Prostate gland (tissue), 2 donors: Measurements from ENCODE around the gene GNG2. TPM values are rescaled to one million over a fixed set of nuclear protein-coding genes. Genes with fewer than 3 reads are reported as not detected.

Experiments
- DNase-seq: peaks from one replicate; pipeline ENCODE4 v3.0.0-alpha.2; 2019; ENCODE audit warnings: low spot score
- H3K27ac ChIP-seq, 2 donors: fragments of 200-600 bp; sonication (generic); 2 replicates each; pipeline ENCODE4 v1.5.1; 2017 to 2019
- H3K27me3 ChIP-seq: fragments of 200-600 bp; sonication (generic); replicated peaks from 2 replicates; pipeline ENCODE4 v1.5.1; 2019; ENCODE audit not compliant: insufficient read depth
- H3K36me3 ChIP-seq, 2 donors: fragments of 200-600 bp; sonication (generic); 1 replicate in 1 of 2; 2 replicates in 1 of 2; pipeline versions ENCODE4 v1.5.1 to v1.8.1; 2017 to 2019
- H3K4me1 ChIP-seq: fragments of 200-600 bp; sonication (generic); replicated peaks from 2 replicates; pipeline ENCODE4 v1.5.1; 2019
- H3K4me3 ChIP-seq, 2 donors: fragments of 200-600 bp; sonication (generic); 2 replicates each; pipeline ENCODE4 v1.5.1; 2017 to 2019
- H3K9me3 ChIP-seq: fragments of 200-600 bp; sonication (generic); 2 replicates; pipeline ENCODE4 v1.5.1; 2017
- CTCF ChIP-seq, 4 experiments: fragments of 200-600 bp in 2 of 4; fragments of 450-650 bp in 2 of 4; sonication (generic) in 2 of 4; IDR thresholded peaks; 1 replicate in 3 of 4; 2 replicates in 1 of 4; pipeline ENCODE4 v1.5.1; 2016 to 2019; ENCODE audit warnings: antibody characterized with exemption in 4 of 4, mild to moderate bottlenecking in 2 of 4, moderate library complexity in 2 of 4
- POLR2A ChIP-seq: fragments of 450-650 bp; IDR thresholded peaks from one replicate; pipeline ENCODE4 v1.6.1; 2016; ENCODE audit warnings: antibody characterized with exemption, mild to moderate bottlenecking
- POLR2AphosphoS5 ChIP-seq: sonication (generic); formaldehyde crosslinking; IDR thresholded peaks from one replicate; pipeline ENCODE4 v1.6.1; 2017; ENCODE audit warnings: antibody characterized with exemption
- WGBS: methylation state at CpG from one replicate; pipeline ENCODE4 v1.1.5; 2018; 5-methylcytosine and 5-hydroxymethylcytosine counted together
- intact Hi-C: fragments of 100-400 bp; cut with DNase I; formaldehyde crosslinking; loops from one replicate; pipeline ENCODE4 v1.14.2; 2022
- total RNA-seq, 2 donors: library from RNA; depleted of rRNA; stranded (reverse); fragments of >200 nt; gene quantifications; one replicate each; pipeline ENCODE4 v1.1.0, GENCODE V29; 2016

GNG2 gene
- total RNA-seq, 2 donors from 2014 or later = 2.7 to 120 TPM

- no peak for DNase-seq
- intact Hi-C loops = no loop called here
- H3K36me3 ChIP-seq = peaks cover 0 to 6% of the 10 kb centered on the region in 2 donors
- TF ChIP-seq CTCF (IDR thresholded peaks at IDR 0.05) (no peak), POLR2A (no peak), POLR2AphosphoS5 (no peak)
- H3K4me3 ChIP-seq = no peak overlapping the region
- H3K27ac ChIP-seq = no peak overlapping the region
- no peaks in the 10 kb centered on the region for H3K4me1 ChIP-seq
- no peaks in the 10 kb centered on the region for H3K27me3 ChIP-seq
- WGBS = 96% methylated on average over 4 of the region's 4 CpGs
- H3K9me3 ChIP-seq = no peaks in the 10 kb centered on the region
Observed at GRCh38 chr14:52008136-52008535, 147.7 kb downstream of the GNG2 start.

- whole genome bisulfite sequencing = 94% methylated on average over 3 of the region's 3 CpGs
- no peaks in the 10 kb centered on the region for H3K4me1 ChIP-seq
- H3K4me3 ChIP-seq = no peak overlapping the region
- no peaks in the 10 kb centered on the region for H3K27me3 ChIP-seq
- intact Hi-C loops = no loop called here
- H3K27ac ChIP-seq = no peak overlapping the region
- TF ChIP-seq CTCF (IDR thresholded peaks at IDR 0.05) (no peak), POLR2AphosphoS5 (no peak), POLR2A (no peak)
- DNase-seq = no peak
- H3K9me3 ChIP-seq = no peaks in the 10 kb centered on the region
- H3K36me3 ChIP-seq = peaks cover 0 to 6% of the 10 kb centered on the region in 2 donors
Observed at GRCh38 chr14:52010173-52010693, 149.8 kb downstream of the GNG2 start.

DNA sequence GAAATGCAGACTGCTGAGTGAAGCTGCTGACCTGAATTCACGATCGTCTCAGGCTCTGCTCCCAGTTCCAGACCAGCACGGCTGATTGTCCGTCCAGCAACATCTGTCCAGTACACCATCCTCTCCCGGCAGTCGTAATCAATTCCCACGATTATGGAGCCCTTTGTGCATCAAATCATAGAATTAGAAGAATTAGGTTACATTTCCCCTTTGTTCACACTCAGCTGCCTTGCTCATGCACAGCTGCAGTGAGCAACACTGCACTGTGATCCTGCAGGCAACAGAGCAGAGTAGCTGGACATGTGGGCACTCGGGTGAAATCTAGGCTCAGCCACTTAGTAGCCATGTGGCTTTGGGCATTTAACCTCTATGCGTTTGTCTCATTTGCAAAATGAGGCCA lies 151.1 kb downstream of the GNG2 start:
- DNase-seq = no peak
- no peaks in the 10 kb centered on the region for H3K9me3 ChIP-seq
- intact Hi-C loops = no loop called here
- H3K27me3 ChIP-seq = no peaks in the 10 kb centered on the region
- 88% methylated on average over 9 of the region's 9 CpGs for WGBS
- TF ChIP-seq POLR2AphosphoS5 = no peak
- no peak for TF ChIP-seq CTCF (IDR thresholded peaks at IDR 0.05)
- no peak for TF ChIP-seq POLR2A
- no peak overlapping the region for H3K27ac ChIP-seq
- H3K4me3 ChIP-seq = no peak overlapping the region
- H3K36me3 ChIP-seq = peaks cover 0 to 6% of the 10 kb centered on the region in 2 donors
- H3K4me1 ChIP-seq = no peaks in the 10 kb centered on the region

GRCh38 chr14:52012635-52013034 lies 152.2 kb downstream of the GNG2 start:
- Histone ChIP-seq H3K36me3 (peaks cover 0 to 6% of the 10 kb centered on the region in 2 donors), H3K27ac (no peak overlapping the region), H3K9me3 (no peaks in the 10 kb centered on the region), H3K4me3 (no peak overlapping the region), H3K27me3 (no peaks in the 10 kb centered on the region), H3K4me1 (no peaks in the 10 kb centered on the region)
- TF ChIP-seq CTCF (IDR thresholded peaks at IDR 0.05) (no peak), POLR2AphosphoS5 (no peak), POLR2A (no peak)
- intact Hi-C loops = no loop called here
- no peak for DNase-seq
- 50% methylated on average over 4 of the region's 4 CpGs for WGBS

DNA sequence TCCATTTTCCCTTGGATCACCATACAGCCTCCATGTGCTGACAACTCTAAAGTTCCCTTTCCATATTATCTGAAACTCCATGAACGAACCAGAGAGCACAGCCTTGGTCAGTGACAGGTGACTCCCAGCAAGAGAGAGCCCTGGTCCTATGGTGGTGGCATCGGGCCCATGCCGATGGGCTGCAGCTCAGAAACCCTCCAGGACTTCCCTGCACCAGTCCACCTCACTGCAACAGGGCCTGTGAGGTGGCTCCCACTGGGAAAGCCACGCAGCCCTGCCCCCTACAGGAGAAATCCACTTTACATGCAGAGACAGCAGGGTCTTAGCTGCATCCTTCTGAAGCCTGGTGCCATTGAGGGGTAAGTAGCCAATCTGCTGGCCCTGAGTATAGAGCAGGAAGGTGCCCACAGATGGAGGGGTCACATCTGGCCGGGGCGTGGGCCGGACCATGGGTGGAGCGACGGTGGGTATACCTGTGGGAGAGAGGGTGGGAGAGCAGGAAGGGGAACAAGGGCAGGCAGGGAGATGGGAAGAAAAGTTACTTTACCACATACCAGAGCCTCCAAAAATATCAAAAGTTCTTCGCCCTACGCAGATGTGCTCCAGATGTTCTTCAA lies 153.7 kb downstream of the GNG2 start:
- H3K27me3 ChIP-seq = no peaks in the 10 kb centered on the region
- DNase-seq = no peak
- H3K4me1 ChIP-seq = no peaks in the 10 kb centered on the region
- no peak for TF ChIP-seq POLR2AphosphoS5
- TF ChIP-seq CTCF (IDR thresholded peaks at IDR 0.05) = no peak
- no peak for TF ChIP-seq POLR2A
- intact Hi-C loops = no loop called here
- H3K9me3 ChIP-seq = no peaks in the 10 kb centered on the region
- H3K36me3 ChIP-seq = peaks cover 0 to 6% of the 10 kb centered on the region in 2 donors
- H3K4me3 ChIP-seq = no peak overlapping the region
- no peak overlapping the region for H3K27ac ChIP-seq
- 77% methylated on average over 11 of the region's 11 CpGs for WGBS
